DMS153 treated with DMSO at 0.1 percent for 48 hours (cell line): ENCODE data around the gene CENPE.
A peak's percentile ranks its signal among the peaks of the same experiment; 100 is the strongest.

Experiments used
- DNase-seq: peaks from one replicate; lab custom pipeline; 2025; ENCODE audit not compliant: unreplicated experiment; lab: John Stamatoyannopoulos, UW

The CENPE gene

GRCh38 chr4:103136671-103137445 is 61.3 kb downstream of the CENPE start:
- no peak for DNase-seq

GRCh38 chr4:103129174-103129573 is 69.0 kb downstream of the CENPE start:
- DNase-seq = no peak

- no peak for DNase-seq
Observed at GRCh38 chr4:103126126-103126525, 72.0 kb downstream of the CENPE start.

- DNase-seq = no peak
Observed at GRCh38 chr4:103123114-103123513, 75.0 kb downstream of the CENPE start.

- no peak for DNase-seq
Observed at GRCh38 chr4:103118166-103118565, 80.0 kb downstream of the CENPE start.

- DNase-seq = no peak
Observed at GRCh38 chr4:103111598-103111997, 86.5 kb downstream of the CENPE start.

- DNase-seq = no peak
Observed at GRCh38 chr4:103108542-103108941, 89.6 kb downstream of the CENPE start.

GRCh38 chr4:103105558-103106356 is 92.4 kb downstream of the CENPE start:
- DNase-seq = no peak

GRCh38 chr4:103104886-103105285 is 93.3 kb downstream of the CENPE start:
- no peak for DNase-seq

GRCh38 chr4:103100691-103101090 is 97.5 kb downstream of the CENPE start:
- no peak for DNase-seq

GRCh38 chr4:103099691-103100392 is 98.3 kb downstream of the CENPE start, which contains the start of gene BDH2:
Gene BDH2, minus strand, starts transcription at chr4:103099834. Its CDS starts 3,580 bp downstream, at chr4:103096254.
- DNase-seq = peak; percentile 82

- no peak for DNase-seq
Observed at GRCh38 chr4:103098756-103099440, 99.2 kb downstream of the CENPE start.

- DNase-seq = no peak
Observed at GRCh38 chr4:103098341-103098740, 99.8 kb downstream of the CENPE start.

GRCh38 chr4:103097112-103097511 is 101.0 kb downstream of the CENPE start:
- DNase-seq = no peak

- DNase-seq = no peak
Observed at GRCh38 chr4:103095080-103095479, 103.1 kb downstream of the CENPE start.

GRCh38 chr4:103092245-103092644 is 105.9 kb downstream of the CENPE start:
- no peak for DNase-seq

- DNase-seq = peak; percentile 58
Observed at GRCh38 chr4:103091601-103092223, 106.4 kb downstream of the CENPE start.

GRCh38 chr4:103089481-103089880 is 108.7 kb downstream of the CENPE start:
- DNase-seq = no peak

GRCh38 chr4:103086551-103086950 is 111.6 kb downstream of the CENPE start:
- DNase-seq = no peak

GRCh38 chr4:103085555-103086196 is 112.5 kb downstream of the CENPE start:
- DNase-seq = no peak
